GM19240 (cell line): ENCODE results near the gene NRXN3.

Experiments
- DNase-seq: peaks from one replicate; pipeline ENCODE4 v3.0.0; 2011; ENCODE audit warnings: low spot score; ENCODE audit not compliant: insufficient read length

The NRXN3 gene

DNA sequence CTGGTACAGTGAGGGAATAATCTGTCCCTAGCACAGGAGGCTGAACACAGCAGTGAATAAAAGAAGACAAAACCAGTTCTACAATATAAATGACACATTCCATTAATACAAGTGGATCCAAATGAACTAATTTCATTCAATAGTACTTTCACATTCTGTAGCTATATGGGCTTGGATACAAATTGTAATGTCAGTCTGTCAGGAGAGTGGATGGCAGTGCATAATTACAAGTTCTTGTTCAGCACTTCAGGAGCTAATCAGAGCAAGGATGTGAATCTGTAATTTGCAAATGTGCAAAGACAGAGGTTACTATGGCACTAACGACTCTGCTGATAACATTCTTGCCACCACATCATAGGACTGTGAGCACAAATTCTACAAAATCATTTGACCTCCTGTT lies 1343.3 kb downstream of the NRXN3 start:
- DNase-seq, result no peak

- DNase-seq, result no peak
These were observed 1344.5 kb downstream of the NRXN3 start for GRCh38 chr14:79514700-79515099.

DNA sequence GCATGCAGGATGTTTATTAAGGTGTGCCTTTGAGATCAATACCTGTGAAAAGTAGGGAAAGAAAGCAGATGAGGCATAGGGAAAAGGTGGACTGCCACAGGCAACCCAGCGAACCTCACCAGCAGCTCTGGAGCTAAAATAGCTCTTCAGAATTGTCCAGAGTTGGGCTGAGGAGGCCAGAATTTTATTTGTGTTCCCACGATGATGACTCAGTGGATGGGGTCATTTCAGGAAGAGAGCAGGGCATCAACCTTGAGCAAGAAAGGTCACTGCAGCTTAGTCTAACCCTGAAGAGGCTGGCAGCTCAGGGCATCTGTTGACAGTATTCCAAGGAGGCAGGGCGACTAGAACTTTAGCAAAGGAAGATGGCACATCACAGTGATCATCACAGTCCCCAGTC lies 1345.0 kb downstream of the NRXN3 start:
- no peak for DNase-seq

DNA sequence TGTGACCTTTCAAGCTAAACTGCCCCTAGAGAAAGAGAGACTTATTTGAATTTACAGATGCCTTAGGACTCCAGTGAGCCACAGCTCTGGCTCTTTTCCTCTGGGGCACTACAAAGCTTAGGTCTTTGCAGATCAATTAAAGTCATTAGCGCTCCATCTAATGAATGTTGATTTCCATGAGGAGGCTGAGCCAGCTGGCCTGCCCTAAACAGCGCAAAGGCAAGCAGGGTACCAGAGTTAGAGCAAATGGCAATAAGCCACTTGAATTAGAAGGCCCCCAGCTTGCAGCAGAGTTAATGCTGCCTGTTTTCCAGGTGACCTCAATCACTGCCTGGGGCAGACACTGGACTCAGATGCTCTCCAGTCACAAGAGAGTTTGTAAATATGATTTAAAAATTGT lies 1345.8 kb downstream of the NRXN3 start:
- DNase-seq, result no peak

DNA sequence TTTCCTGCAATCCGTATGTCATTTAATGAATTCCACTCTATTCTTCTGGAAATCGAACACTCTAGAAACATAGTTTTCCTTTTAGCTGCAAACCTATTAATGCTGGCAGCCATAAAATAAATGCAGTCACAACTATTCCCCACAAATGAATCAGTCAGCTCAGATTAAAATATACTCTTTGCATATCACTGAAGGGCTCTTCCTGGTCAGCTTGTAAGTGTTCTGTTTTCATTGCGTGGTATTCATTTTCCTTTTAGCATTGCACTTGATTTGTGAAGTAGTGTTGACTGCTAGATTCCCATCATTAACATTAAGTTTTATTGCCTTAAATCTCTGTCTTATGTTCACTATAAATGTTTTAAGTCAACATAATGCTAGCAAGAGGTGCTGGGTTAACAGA lies 1355.2 kb downstream of the NRXN3 start:
- no peak for DNase-seq

DNA sequence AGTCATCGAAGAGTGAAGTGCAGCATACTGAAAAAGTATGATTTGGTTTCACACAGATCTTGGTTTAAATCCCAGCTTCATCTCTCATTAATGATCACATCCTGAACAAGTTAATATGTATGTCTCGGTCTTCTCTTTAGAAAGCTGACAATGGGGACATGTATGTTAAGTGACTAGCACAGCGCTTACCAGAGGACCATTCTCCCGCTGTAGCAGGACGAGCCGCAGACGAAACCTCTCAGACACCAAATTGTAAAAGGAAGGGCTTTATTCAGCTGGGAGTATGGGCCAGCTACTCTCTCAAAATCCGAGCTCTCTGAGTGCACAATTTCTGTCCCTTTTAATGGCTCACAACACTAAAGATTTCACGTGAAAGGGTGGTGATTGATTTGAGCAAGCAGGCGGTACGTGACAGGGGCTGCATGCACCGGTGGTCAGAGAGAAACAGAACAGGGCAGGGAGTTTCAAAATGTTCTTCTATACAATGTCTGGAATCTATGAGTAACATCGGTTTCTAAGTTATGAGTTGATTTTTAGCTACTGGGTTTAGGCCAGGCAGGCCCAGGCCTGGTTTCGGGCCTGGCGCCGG lies 1358.7 kb downstream of the NRXN3 start:
- no peak for DNase-seq

GRCh38 chr14:79530555-79530954 lies 1360.4 kb downstream of the NRXN3 start:
- no peak for DNase-seq

- no peak for DNase-seq
These were observed 1364.7 kb downstream of the NRXN3 start for GRCh38 chr14:79534703-79535353.

- DNase-seq, result no peak
These were observed 1370.2 kb downstream of the NRXN3 start for GRCh38 chr14:79540394-79540793.

- DNase-seq, result no peak
These were observed 1371.9 kb downstream of the NRXN3 start for GRCh38 chr14:79542121-79542520.

DNA sequence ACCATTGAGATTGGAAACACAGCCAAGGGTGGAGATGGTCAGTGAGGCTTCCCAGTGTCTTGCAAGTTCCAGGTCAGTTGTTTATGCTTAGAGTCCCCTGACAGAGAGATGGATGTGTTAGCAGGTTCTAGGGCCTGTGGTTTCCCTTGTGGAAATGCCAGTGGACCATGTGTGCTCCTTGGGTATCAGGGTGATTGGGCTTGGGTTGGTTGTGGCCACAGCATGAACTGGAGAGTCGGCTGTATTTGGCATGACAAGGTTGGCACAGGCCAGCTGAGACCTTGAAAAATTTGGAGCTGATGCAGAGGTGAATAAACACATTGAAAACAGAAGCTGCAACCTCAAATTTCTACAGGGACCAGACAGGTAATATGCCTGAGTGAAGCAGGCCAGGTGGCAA lies 1373.2 kb downstream of the NRXN3 start:
- no peak for DNase-seq

DNA sequence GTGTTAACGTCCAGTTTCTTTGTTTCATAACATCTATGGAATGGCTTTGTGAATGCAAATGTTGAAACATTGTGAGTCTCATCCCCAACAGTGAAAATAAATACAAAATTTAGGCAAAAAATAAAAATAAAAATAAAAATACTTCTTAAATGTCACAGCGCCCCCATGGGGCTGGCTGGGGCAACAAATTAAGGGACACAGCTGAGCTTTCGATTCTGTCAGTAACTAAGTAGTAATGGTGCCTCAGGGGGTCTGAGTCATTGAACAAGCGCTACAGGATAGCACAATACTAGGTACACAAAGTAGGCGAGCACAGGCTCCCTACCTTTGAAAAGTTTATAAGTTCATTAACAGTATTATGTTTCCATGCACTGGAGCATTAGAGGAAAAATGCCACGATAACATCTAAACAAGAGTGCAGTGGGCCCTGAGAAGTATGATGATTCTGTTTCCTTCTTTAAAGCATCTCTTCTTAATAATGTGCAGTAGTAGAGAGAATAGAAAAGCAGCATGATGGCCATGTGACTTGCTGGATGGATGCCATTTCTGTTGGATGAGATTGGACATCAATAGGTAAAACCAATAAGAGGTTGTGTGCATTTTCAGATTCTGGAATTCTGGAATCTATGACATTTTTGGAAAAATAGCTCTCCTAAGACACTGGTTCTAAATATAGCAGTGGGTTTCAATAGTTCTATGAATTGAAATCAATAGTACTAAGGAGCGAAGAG lies 1374.0 kb downstream of the NRXN3 start:
- no peak for DNase-seq

GRCh38 chr14:79544698-79545070 lies 1374.5 kb downstream of the NRXN3 start:
- DNase-seq, result no peak

GRCh38 chr14:79548836-79549235 lies 1378.7 kb downstream of the NRXN3 start:
- no peak for DNase-seq

GRCh38 chr14:79549515-79549914 lies 1379.3 kb downstream of the NRXN3 start:
- no peak for DNase-seq

- DNase-seq, result no peak
These were observed 1381.3 kb downstream of the NRXN3 start for GRCh38 chr14:79551523-79551922.

DNA sequence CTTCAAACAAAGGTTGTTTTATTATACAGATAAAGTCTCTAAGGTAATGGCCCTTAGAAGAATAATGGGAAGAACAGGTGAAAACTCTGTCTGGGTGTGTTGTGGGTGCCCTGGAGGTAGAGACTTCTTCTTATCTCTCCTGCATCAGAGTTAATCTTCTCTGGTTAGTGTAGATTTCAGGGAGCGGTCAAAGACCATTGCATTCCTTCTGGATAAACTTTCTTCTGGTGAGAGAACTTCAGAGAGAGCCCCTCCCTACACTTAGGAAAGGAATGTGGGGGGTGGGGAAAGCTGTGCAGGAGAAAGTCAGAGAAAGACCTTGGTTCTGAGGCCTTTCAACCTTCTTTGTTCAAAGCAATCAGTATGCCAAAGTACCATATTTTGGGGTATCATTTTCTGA lies 1382.6 kb downstream of the NRXN3 start:
- DNase-seq, result no peak

- DNase-seq, result no peak
These were observed 1384.6 kb downstream of the NRXN3 start for GRCh38 chr14:79554816-79555215.

DNA sequence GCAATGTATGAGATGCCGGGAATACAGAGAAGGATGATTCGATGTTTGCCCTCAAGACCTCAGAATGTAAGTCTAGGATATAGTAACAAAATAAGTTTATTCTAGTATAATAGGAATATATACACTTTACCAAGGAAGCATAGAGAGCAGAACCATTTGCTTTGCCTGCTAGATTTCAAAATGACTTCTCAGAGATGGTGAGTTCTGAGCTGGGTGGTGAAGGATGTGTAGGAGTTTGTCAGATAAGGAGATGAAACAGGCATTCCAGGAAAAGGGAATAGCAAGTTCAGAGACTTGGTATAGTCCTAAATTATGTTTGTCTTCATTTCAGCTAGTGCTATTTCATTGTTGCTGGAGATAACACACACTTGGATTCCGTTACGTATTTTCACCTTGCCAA lies 1385.3 kb downstream of the NRXN3 start:
- no peak for DNase-seq

DNA sequence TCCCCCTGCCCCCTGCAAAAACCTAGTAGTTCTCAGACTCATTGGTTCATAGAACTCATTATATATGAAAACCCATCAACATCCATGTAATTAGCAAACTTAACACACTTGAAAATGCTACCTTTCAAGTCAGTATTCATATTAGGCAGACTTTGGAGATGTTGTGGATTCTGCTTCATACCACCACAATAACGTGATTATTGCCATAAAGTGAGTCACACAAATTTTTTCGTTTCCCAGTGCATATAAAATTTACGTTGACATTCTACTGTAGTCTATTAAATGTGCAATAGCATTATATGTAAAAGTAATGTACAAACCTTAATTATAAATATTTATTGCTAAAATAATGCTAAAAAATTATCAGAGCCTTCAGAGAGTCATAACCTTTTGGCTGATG lies 1387.1 kb downstream of the NRXN3 start:
- DNase-seq, result no peak

GRCh38 chr14:79562185-79562584 lies 1392.0 kb downstream of the NRXN3 start:
- DNase-seq, result no peak

- DNase-seq, result no peak
These were observed 1394.2 kb downstream of the NRXN3 start for GRCh38 chr14:79564371-79564770.

- DNase-seq, result no peak
These were observed 1397.1 kb downstream of the NRXN3 start for GRCh38 chr14:79567306-79567705.
